HUDEP-2 (cell line): Measurements from ENCODE around the gene UBE3C.
"Not testable (repeated sequence)": the region's sequence is repeated elsewhere in the genome, so short reads cannot be mapped to it uniquely, and the experiment has no call there.

ENCODE experiments used
- DNase-seq, 76 experiments: peaks; one replicate each; lab custom pipeline; 2025; ENCODE audit not compliant: unreplicated experiment in 76 of 76; lab: John Stamatoyannopoulos, UW

UBE3C gene

GRCh38 chr7:157129907-157130460 is 8.7 kb upstream of the UBE3C start:
- no peak for DNase-seq

GRCh38 chr7:157130849-157131248 is 7.9 kb upstream of the UBE3C start:
- DNase-seq: not testable (repeated sequence)

- DNase-seq: no peak
Measured at GRCh38 chr7:157132796-157133195, 5.9 kb upstream of the UBE3C start.

GRCh38 chr7:157133304-157133703 is 5.4 kb upstream of the UBE3C start:
- DNase-seq: no peak

GRCh38 chr7:157136372-157136771 is 2.4 kb upstream of the UBE3C start:
- peak in 5 of 76 experiments; percentile 6 to 24 (median 15) for DNase-seq

- DNase-seq: peak in 1 of 76 experiments; percentile 28
Measured at GRCh38 chr7:157138101-157138423, 664 bp upstream of the UBE3C start.

GRCh38 chr7:157139111-157139809 is 534 bp downstream of the UBE3C start:
- peak in 29 of 76 experiments; percentile 18 to 59 (median 40) for DNase-seq

GRCh38 chr7:157139810-157140510 is 1.2 kb downstream of the UBE3C start:
- peak in 14 of 76 experiments; percentile 2 to 33 (median 15) for DNase-seq

- DNase-seq: no peak
Measured at GRCh38 chr7:157140511-157140905, 1.8 kb downstream of the UBE3C start.

- no peak for DNase-seq
Measured at GRCh38 chr7:157141525-157142060, 2.9 kb downstream of the UBE3C start.

- no peak for DNase-seq
Measured at GRCh38 chr7:157143788-157144187, 5.1 kb downstream of the UBE3C start.

- DNase-seq: no peak
Measured at GRCh38 chr7:157149317-157149716, 10.6 kb downstream of the UBE3C start.

GRCh38 chr7:157150882-157151281 is 12.2 kb downstream of the UBE3C start:
- no peak for DNase-seq

GRCh38 chr7:157151626-157152339 is 13.1 kb downstream of the UBE3C start:
- no peak for DNase-seq

GRCh38 chr7:157152391-157152937 is 13.7 kb downstream of the UBE3C start:
- DNase-seq: no peak

GRCh38 chr7:157153260-157153659 is 14.5 kb downstream of the UBE3C start:
- no peak for DNase-seq

GRCh38 chr7:157155959-157156358 is 17.2 kb downstream of the UBE3C start:
- no peak for DNase-seq

GRCh38 chr7:157158400-157158799 is 19.7 kb downstream of the UBE3C start:
- DNase-seq: no peak

- not testable (repeated sequence) for DNase-seq
Measured at GRCh38 chr7:157159537-157159936, 20.8 kb downstream of the UBE3C start.

- DNase-seq: no peak
Measured at GRCh38 chr7:157160433-157160832, 21.7 kb downstream of the UBE3C start.

GRCh38 chr7:157165987-157166386 is 27.3 kb downstream of the UBE3C start:
- no peak for DNase-seq
